ENCODE data around the gene UNC5CL. TPM values are rescaled to one million over a fixed set of nuclear protein-coding genes. Genes with fewer than 3 reads are reported as not detected.
"Not testable (repeated sequence)": the region's sequence is repeated elsewhere in the genome, so short reads cannot be mapped to it uniquely, and the experiment has no call there.

Gene UNC5CL
- total and polyA plus RNA-seq, 8 donors: 2.3 to 84.8 (median 13.1) TPM

- intact Hi-C loops (cut with DNase I; ENCODE audit: low total_unique reads): no loop called here
- no peak overlapping the region for H3K4me3 ChIP-seq
- 64 to 82% (median 70%) methylated on average over 5 of the region's 5 CpGs for WGBS, 5 donors
- peaks cover 0 to 4% (median 0%) of the 10 kb centered on the region in 4 donors for H3K9me3 ChIP-seq
- TF ChIP-seq POLR2A (IDR thresholded peaks at IDR 0.05) (no peak), POLR2AphosphoS5 (IDR thresholded peaks at IDR 0.05) (no peak), EP300 (IDR thresholded peaks at IDR 0.05) (no peak)
- TF ChIP-seq, protein P1, sequence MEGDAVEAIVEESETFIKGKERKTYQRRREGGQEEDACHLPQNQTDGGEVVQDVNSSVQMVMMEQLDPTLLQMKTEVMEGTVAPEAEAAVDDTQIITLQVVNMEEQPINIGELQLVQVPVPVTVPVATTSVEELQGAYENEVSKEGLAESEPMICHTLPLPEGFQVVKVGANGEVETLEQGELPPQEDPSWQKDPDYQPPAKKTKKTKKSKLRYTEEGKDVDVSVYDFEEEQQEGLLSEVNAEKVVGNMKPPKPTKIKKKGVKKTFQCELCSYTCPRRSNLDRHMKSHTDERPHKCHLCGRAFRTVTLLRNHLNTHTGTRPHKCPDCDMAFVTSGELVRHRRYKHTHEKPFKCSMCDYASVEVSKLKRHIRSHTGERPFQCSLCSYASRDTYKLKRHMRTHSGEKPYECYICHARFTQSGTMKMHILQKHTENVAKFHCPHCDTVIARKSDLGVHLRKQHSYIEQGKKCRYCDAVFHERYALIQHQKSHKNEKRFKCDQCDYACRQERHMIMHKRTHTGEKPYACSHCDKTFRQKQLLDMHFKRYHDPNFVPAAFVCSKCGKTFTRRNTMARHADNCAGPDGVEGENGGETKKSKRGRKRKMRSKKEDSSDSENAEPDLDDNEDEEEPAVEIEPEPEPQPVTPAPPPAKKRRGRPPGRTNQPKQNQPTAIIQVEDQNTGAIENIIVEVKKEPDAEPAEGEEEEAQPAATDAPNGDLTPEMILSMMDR (IDR thresholded peaks at IDR 0.05): no peak
- no peaks in the 10 kb centered on the region for H3K36me3 ChIP-seq
- no peak for DNase-seq
- H3K4me1 ChIP-seq: peaks cover 0 to 4% (median 0%) of the 10 kb centered on the region in 4 donors
- H3K27ac ChIP-seq: no peak overlapping the region
- no peaks in the 10 kb centered on the region for H3K27me3 ChIP-seq
These were observed 25.4 kb downstream of the UNC5CL start for GRCh38 chr6:41013466-41014153.

DNA sequence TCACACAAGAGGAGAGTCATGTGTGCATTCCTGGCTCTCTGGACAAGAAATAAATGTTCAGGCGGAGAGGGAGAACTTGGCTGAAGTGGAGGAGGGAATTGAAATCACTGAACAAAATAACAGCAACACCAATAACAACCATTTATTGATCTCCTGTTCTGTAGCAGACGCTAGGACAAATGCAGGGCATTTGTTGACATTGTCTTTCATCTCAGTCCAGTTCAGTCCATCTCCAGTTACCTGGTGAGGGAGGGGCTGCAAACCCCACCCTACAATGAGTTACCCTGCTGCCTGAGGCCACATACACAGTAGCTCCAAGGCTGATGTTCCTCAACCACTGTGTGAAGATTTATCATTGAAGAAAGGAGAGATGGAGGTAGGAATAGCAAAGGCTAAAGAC, 27.3 kb downstream of the UNC5CL start:
- peaks cover 0 to 4% (median 0%) of the 10 kb centered on the region in 4 donors for H3K4me1 ChIP-seq
- no peak overlapping the region for H3K27ac ChIP-seq
- TF ChIP-seq POLR2A (IDR thresholded peaks at IDR 0.05) (no peak), EP300 (IDR thresholded peaks at IDR 0.05) (no peak), POLR2AphosphoS5 (IDR thresholded peaks at IDR 0.05) (no peak)
- TF ChIP-seq, protein P1 (IDR thresholded peaks at IDR 0.05): no peak
- H3K4me3 ChIP-seq: no peak overlapping the region
- intact Hi-C loops (cut with DNase I; ENCODE audit: low total_unique reads): no loop called here
- no peaks in the 10 kb centered on the region for H3K27me3 ChIP-seq
- DNase-seq: no peak
- H3K36me3 ChIP-seq: no peaks in the 10 kb centered on the region
- H3K9me3 ChIP-seq: no peaks in the 10 kb centered on the region
- 79 to 90% (median 84%) methylated on average over 2 of the region's 2 CpGs for WGBS, 5 donors

- no peak overlapping the region for H3K4me3 ChIP-seq
- TF ChIP-seq POLR2AphosphoS5 (IDR thresholded peaks at IDR 0.05) (no peak), POLR2A (IDR thresholded peaks at IDR 0.05) (no peak)
- TF ChIP-seq, protein P1 (IDR thresholded peaks at IDR 0.05): no peak
- H3K4me1 ChIP-seq: peaks cover 0 to 4% (median 4%) of the 10 kb centered on the region in 4 donors
- DNase-seq: no peak
- intact Hi-C loops (cut with DNase I; ENCODE audit: low total_unique reads): no loop called here
- H3K27me3 ChIP-seq: no peaks in the 10 kb centered on the region
- no peak overlapping the region for H3K27ac ChIP-seq
- H3K36me3 ChIP-seq: no peaks in the 10 kb centered on the region
- no peaks in the 10 kb centered on the region for H3K9me3 ChIP-seq
- 94 to 100% (median 96%) methylated on average over 1 of the region's 1 CpG for whole genome bisulfite sequencing, 5 donors
These were observed 29.4 kb downstream of the UNC5CL start for GRCh38 chr6:41009669-41010068.

DNA sequence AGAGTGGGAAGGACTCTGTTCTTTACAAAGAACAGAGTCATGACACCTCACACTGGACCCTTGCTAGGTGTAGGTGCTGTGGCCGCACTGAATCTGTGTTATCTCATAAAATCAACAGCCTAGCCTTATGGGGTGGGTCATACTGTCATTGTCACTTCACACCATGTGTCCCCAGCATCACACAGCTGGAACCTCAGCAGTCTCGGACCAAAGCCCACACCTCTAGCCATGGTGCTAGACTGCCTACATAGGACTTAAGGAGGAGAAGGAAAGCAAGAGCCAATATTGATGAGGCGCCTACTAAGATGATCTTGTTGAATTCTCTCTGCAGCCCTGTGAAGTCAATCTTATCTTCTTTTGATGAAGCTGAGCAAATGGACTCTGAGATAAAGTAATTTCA, 31.0 kb downstream of the UNC5CL start:
- Histone ChIP-seq H3K36me3 (no peaks in the 10 kb centered on the region), H3K9me3 (no peaks in the 10 kb centered on the region), H3K4me3 (no peak overlapping the region), H3K27me3 (no peaks in the 10 kb centered on the region), H3K27ac (no peak overlapping the region), H3K4me1 (peaks cover 0 to 4% (median 3%) of the 10 kb centered on the region in 4 donors)
- no peak for DNase-seq
- 87 to 96% (median 91%) methylated on average over 3 of the region's 3 CpGs for WGBS, 5 donors
- TF ChIP-seq POLR2A (IDR thresholded peaks at IDR 0.05) (no peak), EP300 (IDR thresholded peaks at IDR 0.05) (no peak), POLR2AphosphoS5 (IDR thresholded peaks at IDR 0.05) (no peak)
- TF ChIP-seq, protein P1 (IDR thresholded peaks at IDR 0.05): no peak
- intact Hi-C loops (cut with DNase I; ENCODE audit: low total_unique reads): no loop called here

- intact Hi-C loops (cut with DNase I; ENCODE audit: low total_unique reads): not testable (repeated sequence)
These were observed 32.0 kb downstream of the UNC5CL start for GRCh38 chr6:41006980-41007379.

More at GRCh38 chr6:41006980-41007379, 32.0 kb downstream of the UNC5CL start:
- H3K27ac ChIP-seq, H3K27me3 ChIP-seq, H3K36me3 ChIP-seq, H3K4me1 ChIP-seq, H3K9me3 ChIP-seq, DNase-seq, H3K4me3 ChIP-seq: not testable (repeated sequence)
- 91 to 94% (median 91%) methylated on average over 4 of the region's 4 CpGs for WGBS, 5 donors
